ENCODE results near the gene POLR1E.

DNA sequence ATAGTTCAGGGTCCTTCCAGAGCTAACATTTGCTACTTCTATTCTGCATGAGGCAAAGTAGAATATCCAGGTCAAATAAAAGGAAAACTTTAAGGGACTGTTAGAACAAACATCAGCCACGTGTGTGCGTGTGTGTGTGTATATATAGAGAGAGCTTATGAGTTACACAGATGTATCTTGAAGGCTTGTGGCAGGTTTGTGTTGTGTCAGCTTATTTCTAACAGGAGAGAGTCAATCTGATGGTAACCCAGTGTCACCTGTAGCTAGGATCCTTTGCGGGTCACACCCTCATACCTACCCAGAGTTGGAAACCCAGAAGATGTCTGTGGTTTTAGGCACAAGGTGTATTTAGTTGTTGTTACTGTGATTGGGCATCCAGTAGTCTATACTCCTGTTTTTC is 12.7 kb downstream of the POLR1E start:
- TF ChIP-seq EZH2phosphoT487 (IDR thresholded peaks at IDR 0.05; ENCODE audit: borderline replicate concordance) = no peak
- no peak for TF ChIP-seq EZH2 (IDR thresholded peaks at IDR 0.05)
- TF ChIP-seq, protein P1, sequence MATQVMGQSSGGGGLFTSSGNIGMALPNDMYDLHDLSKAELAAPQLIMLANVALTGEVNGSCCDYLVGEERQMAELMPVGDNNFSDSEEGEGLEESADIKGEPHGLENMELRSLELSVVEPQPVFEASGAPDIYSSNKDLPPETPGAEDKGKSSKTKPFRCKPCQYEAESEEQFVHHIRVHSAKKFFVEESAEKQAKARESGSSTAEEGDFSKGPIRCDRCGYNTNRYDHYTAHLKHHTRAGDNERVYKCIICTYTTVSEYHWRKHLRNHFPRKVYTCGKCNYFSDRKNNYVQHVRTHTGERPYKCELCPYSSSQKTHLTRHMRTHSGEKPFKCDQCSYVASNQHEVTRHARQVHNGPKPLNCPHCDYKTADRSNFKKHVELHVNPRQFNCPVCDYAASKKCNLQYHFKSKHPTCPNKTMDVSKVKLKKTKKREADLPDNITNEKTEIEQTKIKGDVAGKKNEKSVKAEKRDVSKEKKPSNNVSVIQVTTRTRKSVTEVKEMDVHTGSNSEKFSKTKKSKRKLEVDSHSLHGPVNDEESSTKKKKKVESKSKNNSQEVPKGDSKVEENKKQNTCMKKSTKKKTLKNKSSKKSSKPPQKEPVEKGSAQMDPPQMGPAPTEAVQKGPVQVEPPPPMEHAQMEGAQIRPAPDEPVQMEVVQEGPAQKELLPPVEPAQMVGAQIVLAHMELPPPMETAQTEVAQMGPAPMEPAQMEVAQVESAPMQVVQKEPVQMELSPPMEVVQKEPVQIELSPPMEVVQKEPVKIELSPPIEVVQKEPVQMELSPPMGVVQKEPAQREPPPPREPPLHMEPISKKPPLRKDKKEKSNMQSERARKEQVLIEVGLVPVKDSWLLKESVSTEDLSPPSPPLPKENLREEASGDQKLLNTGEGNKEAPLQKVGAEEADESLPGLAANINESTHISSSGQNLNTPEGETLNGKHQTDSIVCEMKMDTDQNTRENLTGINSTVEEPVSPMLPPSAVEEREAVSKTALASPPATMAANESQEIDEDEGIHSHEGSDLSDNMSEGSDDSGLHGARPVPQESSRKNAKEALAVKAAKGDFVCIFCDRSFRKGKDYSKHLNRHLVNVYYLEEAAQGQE (IDR thresholded peaks at IDR 0.05; ENCODE audit: low read depth) = no peak
- TF ChIP-seq, protein P2, sequence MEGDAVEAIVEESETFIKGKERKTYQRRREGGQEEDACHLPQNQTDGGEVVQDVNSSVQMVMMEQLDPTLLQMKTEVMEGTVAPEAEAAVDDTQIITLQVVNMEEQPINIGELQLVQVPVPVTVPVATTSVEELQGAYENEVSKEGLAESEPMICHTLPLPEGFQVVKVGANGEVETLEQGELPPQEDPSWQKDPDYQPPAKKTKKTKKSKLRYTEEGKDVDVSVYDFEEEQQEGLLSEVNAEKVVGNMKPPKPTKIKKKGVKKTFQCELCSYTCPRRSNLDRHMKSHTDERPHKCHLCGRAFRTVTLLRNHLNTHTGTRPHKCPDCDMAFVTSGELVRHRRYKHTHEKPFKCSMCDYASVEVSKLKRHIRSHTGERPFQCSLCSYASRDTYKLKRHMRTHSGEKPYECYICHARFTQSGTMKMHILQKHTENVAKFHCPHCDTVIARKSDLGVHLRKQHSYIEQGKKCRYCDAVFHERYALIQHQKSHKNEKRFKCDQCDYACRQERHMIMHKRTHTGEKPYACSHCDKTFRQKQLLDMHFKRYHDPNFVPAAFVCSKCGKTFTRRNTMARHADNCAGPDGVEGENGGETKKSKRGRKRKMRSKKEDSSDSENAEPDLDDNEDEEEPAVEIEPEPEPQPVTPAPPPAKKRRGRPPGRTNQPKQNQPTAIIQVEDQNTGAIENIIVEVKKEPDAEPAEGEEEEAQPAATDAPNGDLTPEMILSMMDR (IDR thresholded peaks at IDR 0.05 in 2 of 3, conservative IDR thresholded peaks at IDR 0.05 in 1 of 3; ENCODE audit: borderline replicate concordance in 1 of 3, insufficient read depth in 1 of 3, low read depth in 2 of 3, low read length in 2 of 3) = no peak
- no peak for TF ChIP-seq FOSL1 (IDR thresholded peaks at IDR 0.05; ENCODE audit: low read depth)
- no peak for TF ChIP-seq SIN3A (IDR thresholded peaks at IDR 0.05; ENCODE audit: low read depth)
- no peak for TF ChIP-seq RAD21 (IDR thresholded peaks at IDR 0.05; ENCODE audit: low read depth)
- TF ChIP-seq ZFX (IDR thresholded peaks at IDR 0.05) = no peak
- TF ChIP-seq POLR2A (IDR thresholded peaks at IDR 0.05; ENCODE audit: borderline replicate concordance, extremely low read depth, insufficient read depth, insufficient read length) = no peak
- TF ChIP-seq, protein P3, sequence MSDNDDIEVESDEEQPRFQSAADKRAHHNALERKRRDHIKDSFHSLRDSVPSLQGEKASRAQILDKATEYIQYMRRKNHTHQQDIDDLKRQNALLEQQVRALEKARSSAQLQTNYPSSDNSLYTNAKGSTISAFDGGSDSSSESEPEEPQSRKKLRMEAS (IDR thresholded peaks at IDR 0.05) = no peak
- no peak for TF ChIP-seq POLR2AphosphoS5 (IDR thresholded peaks at IDR 0.05; ENCODE audit: low read depth, low read length)
